ENCODE results near the gene HOXB8.

Gene HOXB8

DNA sequence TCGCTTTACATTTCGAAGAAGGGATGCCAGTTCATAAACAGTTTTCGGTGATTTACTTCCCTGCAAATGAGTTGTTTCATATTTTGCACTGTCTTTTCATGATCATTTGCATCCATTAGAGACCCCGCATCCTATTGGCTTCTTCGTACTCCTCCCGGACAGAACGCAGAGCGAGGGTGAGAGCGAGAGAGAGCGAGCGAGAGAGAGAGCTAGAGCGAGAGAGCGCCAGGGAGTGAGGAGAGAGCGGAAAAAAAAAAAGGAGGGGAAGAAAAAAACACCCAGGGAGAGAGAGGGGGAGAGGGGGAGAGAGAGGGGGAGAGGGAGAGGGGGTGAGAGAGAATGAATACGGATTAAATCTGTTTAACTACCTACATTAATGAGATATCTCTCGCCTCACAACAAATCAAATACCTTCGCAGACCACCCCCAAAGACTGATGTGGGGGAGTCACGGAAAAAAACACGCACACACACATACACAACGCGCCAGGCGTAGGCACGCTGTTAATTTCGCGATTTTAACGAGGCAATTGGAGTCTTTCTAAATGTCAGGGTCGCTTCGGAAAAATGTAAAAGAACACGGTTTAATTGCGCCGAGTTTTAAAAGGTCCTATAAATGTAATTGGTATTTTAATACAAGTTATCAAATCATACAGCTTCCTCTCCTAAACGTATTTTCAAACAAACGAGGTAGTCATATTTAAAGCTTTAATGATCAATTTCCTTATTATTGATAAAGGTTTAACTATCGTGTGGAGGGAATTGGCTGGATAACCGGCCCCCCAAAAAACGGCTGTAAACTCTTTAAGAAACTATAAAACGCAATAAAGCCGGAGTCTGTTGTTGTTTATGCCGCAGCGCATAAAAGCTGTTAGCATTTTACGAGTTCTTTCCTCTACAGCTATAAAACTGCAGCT, at the start of gene HOXB8:
HOXB8 (minus strand) TSS at position 246 of the 916 bp plus-strand sequence. CDS start 588 bp downstream, outside the sequence.
- no peak for DNase-seq

DNA sequence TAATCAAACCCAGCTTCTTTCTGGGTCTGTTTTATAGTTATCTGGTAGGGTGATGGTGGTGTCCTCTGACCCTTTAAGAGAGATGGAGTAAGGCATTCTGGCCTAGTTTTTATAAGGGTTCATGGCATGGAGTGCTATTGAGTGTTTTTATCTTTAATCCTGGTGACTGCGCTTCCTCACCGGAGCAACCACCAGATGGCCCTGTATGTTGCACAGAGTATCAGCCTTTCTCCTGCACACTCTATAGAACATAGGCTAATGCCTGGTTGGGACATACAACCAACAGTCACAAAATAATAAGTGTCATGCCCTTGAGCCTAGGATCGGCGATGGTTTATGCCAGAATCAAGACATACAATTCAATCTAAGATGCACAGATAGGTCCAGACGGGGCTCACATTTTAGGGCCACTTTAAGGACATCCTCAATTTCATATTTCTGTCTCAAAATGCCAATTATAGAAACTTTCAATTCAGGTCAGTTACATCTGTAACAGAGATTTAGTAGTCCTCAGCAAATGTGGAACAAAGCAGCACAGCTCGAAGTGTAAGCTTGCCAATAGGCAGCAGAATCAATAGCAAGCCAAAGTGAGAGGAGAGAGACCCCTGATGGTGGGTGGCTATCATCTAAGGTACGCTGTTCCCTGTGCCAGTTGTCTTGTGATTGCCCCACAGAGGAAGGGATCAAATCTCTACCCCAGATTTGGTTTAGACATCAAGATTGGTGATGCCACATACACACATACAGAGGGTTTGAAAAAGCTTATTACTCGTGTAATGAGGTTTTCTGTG, 48.2 kb upstream of the HOXB8 start:
- no peak for DNase-seq

DNA sequence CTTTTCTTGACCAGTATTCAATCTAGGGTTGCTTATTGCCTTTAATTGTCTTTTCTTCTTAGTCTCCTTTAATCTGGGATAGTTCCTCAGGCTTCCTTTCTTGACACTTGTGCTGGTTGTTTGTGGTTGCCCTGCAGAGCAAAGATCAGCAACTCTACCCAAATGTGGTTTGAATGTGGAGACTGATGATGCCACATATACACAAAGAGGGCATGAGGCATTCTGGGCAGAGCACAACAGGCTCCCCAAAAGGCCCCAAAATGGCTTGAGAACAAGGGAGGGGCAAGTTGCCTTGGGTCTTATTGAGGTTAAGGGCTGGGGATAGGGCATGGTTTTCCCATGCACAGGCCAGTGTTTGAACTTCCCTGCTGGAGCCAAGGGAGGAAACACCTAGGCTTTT, 40.8 kb upstream of the HOXB8 start:
- no peak for DNase-seq

DNA sequence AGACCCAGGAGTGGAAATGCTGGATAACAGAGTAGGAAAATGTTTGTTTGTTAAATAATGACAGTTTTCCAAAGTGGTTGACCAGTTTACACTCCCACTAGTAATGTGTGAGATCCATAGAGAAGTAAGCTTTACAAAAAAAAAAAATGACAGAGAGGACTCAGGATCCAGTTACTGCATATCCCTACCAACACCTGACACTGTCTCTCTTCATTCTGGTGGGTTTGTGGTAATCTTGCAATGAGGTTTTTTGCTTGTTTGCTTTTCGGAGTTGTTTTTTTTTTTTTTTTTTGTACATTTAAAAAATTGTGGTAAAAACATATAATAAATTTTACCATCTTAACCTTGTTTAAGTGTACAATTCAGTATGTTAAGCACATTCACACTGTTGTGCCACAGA, 34.6 kb upstream of the HOXB8 start:
- DNase-seq: no peak

DNA sequence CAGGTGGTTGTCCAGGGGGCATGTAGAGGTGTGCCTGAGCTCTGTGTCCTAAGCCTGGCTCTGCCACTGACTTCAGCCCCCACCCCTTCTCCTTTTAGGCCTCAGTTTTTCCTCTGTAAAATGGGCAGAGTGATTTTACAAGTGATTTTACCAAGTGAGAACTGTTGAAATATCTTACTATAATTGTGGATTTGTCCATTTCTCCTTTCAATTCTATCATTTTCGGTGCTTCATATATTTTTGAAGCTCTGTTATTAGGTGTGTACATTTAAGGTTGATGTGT, 32.8 kb upstream of the HOXB8 start:
- no peak for DNase-seq

DNA sequence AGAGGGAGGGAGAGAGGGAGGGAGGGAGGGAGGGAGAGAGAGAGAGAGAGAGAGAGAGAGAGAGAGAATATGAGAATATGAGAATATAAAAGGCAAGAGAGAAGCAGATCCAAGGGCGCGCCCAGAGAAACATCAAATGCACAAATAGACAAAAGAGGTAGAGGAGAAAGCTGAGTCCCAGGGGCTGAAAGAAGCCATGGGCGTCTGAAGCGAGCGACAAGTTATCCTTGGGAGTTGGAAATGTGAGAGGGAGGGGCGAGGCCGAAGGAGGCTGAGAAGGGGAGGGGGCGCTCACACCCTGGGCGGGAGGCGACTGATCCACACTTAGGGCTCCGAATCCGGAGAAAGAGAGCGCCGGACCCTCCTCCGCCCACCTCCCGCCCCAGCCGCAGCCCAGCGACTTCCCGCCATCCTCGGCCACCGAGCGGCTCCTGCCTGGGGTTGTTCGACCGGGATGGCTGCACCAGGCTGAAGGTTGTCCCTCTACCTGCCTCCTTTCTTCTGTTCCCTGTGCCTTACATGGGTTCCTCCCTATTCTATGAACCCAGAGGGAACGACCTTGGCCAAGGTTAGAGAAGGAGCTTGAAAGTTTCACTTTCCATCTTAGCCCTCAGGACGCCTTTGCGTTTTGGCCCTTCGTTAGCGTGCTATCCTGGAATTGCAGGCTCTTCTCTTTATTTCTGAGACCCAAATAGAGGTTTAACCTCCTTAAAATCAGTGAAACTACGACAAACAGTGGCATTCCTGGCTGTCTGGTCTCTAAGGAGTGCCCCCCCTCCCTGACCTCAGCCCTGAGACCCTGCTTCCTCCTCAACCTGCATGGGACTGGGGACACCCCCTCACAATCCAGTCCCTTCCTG, 32.2 kb upstream of the HOXB8 start:
- no peak for DNase-seq

DNA sequence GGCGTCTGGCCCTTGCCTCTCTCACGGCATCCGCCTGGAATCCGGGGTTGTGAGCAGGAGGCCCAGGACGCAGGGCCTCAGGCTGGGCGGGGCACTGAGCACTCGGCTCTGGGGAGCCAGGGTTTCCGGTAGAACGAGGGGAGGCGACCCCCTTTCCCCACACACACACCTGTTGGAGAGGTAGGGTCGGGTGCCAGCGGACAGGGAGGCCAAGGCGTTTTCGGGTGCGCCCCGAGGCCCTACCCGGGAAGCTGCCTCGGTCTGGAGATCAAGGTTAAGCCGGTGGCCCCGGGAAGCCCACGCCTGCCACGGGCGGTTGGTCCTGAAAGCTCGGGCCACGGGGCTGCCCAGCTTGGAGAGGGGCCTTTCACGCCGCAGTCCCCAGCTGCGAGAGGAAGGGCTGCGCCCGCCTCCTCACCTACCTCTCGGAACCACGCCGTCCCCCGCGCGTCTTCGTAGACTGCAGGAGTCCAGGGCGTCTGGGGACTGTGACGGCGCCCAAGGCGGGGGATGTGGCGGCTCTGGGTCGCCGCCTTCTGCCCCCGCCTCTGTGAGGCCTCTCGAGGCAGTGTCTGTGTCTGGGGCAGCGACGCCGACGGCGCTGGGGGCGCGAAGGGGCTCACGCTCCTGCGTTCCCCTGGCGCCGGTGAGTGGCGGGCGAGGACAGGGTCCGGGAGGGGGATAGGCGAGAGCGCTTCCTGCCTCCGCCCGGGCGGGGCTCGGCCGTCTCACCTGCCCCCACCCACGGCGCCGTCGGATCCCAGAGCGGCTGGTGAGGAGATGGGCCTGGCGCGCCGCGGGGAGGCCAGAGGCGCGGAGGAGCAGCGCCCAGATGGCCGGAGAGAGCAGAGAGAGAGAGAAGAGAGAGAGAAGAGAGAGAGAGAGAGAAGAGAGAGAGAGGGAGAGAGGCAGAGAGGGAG, 31.4 kb upstream of the HOXB8 start:
- peak; percentile 51 for DNase-seq

DNA sequence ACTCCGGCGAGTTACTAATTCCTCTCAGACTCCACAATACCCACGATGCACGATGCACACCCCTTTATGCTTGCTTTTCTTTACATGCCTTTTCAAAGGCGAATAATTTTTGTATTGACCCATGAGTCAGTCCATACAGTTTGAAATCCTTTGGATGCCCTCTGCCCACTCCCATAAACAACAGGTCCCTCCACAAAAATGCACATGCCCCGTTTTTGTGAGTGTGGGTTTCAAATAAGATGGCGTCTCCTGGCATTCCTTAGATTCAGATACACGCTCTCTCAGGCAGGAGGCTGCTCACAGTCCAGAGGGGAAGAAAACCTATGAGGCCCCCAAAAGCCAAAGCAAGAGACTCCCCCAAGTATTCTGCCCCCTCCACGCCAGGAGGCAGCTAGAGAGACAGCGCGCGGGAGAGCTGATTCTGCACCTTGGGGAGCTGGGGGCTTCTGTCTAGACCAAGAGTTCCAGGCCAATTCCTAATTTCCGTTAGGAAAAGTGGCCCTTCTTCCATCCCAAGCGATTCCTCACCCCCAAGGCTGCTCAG, 30.6 kb upstream of the HOXB8 start:
- no peak for DNase-seq

DNA sequence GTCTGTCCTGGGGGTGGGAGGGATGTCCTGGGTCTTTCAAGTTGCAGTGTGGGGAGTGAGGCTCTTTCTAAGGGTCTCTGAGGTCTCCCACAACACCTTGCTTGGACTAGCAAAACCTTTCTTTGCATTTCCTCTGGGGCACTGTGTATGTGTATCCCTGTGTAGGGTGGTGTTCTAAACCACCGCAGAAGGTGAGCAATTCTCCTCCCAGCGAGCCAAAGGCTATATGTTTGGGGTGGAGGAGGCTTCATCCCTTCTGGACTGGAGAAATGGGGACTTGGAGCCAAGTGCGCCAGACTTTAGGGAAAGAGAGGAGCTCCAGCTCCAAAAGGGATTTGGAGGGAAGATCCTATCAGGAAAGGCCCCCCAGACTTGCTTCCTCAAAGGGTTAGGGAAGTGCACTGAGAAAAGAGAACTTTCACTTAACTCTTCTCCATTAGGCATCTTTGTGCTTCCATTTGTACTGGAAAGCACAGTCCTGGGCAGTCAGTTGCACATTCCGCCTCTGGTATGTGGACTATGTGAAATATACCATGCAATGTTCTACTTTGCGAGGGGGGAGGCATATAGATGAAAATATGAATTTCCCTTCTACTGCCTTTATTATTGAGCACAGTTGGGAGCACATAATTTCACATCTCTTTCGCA, 29.9 kb upstream of the HOXB8 start:
- DNase-seq: no peak

DNA sequence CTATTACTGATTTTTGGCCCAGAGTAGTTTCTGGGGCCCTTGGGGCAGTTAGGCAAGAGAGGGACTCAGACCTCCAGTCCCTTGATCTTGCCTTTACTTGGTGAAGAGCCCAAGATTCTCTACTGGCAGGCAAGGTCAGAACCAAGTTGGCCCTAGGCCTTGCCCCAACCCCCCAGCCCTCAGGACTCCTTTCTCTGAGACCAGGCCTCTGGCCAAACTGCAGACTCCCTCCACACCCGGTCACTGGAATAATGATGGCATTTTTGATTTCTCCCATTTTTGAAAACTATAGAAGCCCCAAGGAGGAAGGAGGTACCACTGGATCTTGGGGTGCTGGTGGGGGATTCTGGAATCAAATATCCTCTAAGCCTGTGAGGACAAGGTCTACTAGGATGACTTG, 29.1 kb upstream of the HOXB8 start:
- DNase-seq: no peak

DNA sequence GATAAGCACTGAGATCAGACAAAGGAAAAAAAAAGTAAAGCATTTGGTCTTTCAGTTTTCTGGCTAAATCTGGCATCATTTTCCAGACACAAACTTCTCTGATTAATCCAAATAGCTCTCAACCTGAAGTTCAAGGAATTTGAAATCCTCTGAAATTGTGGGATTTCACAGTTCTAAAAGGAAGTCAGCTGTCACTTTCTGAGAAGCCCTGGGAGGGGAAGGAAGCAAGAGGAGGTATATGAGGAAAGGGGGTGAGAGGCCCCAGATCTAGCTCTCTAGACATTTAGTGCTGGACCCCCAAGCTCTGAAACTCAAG, 28.6 kb upstream of the HOXB8 start:
- DNase-seq: no peak

DNA sequence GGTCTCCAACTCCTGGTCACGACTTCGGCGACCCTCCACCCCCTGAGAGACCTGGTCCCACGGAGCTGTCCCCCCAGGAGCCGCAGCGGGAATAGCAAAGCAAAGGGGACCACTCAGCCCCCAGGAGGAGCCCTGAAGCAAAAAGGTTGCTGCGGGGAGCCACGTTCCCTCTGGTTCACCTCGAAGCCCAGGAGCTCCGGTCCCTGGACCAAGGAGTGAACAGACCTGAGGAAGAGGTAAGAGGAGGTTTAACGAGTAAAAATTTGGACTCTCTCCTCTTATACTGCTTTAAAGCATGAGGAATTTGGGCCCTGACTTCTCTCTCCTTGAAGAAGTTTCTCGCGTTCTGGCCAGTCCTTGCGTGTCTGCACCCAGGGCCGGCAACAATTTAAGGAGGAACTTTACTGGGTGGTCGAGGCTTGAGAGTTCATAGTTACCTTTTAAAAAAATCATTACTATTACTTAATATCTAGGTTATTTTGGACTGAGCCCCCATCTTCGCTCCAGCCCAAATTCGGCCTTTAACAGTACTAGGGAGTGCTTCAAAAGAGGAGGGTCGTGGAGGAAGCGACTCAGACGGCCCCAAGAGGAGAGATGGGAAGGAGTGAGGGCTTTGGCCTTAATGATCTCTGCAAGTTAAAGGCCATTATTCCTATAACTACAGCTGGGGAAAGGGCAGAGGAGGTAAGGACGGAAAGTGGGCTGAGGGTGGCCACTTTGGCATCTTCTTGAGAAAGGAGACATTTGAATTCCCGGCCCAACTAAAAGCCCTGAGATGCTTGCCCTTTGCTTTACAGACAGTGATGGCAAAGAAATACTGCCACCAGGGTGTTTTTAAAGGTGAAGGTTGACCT, 28.0 kb upstream of the HOXB8 start:
- DNase-seq: no peak

DNA sequence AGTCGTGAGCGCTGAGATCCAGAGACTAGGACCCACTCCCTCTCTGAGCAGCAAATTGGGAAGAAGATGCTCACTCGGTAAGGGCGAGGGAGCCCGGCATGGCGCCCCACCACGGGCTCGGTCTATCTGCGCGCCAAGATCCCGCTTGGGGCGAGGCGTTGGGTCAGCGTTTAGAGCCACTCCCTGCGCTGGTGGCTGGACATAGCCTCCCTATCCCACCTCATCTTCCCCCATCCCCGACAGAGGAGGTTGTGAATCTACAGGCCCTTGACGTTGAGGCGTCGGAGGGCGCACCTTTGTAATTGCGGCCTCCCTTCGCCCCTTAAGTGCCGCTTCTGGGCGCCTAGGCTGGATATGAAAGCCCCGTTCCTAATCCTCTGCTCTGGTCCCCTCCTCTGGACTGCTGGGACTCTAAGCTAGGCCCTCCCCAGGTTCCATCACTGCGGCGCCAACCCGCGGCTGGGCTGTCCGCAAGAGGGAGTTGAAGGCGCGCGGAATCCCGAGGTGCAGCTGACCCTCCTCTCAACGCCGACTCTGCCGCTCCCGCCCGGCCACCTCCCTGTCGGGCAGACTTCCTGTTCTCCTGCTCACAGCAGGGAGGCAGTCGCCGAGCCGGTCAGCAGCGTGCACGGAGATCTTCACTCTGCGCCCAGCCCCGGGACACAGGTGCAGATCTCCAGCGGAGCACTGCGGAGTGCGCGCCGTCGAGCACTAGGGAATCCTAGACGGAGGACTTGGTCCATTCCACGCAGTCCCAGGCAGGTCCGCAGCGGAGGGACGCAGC, 27.2 kb upstream of the HOXB8 start:
- DNase-seq: no peak

DNA sequence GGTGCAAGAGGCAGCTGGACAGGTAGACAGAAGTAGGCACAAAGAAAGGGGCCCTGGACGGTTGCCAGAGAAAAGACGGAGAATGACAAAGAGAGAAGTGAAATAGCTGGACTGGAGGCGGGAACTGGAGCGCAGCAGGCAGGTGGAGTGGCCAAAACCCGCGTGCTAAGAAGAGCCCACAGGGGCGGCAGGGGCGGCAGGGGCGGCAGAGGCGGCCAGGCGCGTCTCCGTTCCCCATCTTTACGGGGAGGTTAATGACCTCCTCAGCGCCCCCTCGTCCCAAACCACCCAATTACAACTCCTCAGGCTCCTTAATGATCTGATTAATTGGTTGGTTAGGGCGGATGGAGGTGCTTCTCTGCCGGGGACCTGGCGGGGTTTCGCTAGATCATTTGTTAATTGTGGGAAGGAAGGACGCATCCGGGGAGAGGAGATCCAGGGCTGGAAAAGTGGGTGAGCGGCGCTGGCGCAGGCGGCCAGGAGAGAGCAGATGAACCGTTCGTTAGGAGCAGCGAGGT, 26.5 kb upstream of the HOXB8 start:
- DNase-seq: no peak

DNA sequence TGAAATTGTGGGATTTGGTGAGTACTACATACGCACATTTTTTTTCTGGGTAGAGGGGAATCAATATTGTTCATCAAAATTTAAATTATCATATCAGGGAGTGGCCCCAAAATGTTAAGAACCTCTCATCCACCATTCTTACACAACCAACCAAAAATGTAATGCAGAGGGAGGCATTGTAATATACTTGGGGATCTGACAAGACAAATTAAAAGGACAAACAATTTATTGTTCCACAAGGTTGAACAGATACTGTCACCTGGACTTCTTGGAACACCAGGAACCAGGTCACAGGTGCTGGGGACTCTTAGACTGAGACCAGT, 25.7 kb upstream of the HOXB8 start:
- no peak for DNase-seq

DNA sequence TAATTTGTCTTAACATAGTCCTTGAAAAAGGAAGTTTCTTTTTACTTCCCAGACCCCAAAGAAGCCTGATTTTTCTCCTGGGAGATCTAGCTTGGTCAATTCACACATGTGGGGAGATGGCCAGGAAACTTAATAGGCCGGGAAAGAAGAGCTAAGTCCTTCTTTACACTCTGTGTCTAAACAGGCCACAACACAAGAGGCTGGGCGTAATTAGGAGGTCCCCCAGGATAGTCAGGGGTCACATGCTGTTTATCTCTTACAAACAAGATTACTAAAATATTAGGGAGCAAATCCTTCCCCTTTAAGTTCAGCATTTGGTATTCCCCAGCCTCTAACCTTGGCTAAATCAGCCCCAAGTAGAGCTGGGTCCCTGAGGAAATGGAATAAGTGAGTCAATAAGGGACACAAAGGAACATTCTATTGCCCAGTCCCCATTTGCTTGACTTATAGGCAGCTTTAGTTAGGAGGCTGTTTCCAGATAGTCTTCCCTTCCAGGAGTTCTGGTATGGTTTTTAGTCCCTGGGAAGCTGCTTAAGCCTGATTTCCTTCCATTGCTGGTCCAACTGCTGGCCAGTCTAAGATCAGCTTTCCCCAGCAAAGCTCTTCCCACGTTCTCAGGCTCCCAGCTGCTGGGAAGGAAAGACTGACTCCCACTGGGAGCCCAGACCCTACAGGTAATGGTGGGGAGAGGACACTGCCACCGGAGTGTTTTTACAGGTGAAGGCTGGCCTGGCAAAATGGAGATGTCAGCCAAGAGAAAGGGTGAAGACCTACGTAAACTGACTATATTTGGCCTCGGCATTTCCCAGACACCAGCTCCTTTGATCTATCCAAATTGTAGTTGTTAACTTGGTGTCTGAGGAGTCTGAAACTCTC, 25.1 kb upstream of the HOXB8 start:
- no peak for DNase-seq

DNA sequence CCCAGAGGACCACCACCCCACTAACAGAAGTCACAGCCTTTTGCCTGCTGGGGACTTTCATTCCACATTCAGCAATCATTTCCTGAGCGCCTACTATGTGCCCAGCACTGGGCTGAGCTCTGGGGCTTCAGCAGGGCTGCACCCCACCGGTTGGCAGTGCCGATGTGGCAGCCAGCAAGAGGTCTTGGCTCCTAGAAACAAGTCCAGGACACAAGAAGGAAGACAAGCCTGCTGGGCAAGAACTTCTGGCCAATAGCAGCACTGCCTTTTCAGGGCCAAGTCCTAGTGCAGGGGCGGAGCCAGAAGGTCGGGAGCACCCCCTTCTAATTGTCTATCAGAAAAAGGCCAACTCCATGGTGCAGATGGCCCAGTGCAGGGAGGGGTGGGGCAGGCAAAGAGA, 24.0 kb upstream of the HOXB8 start:
- DNase-seq: no peak

Measured in SHP77 treated with DMSO at 0.1 percent for 48 hours (cell line).